ENCODE results near the gene NPAS3.

NPAS3 gene

GRCh38 chr14:33836203-33836899 lies 897.7 kb downstream of the NPAS3 start:
- Histone ChIP-seq H2AFZ (ENCODE audit: low read length) (no peak overlapping the region), H3K4me1 (ENCODE audit: insufficient read depth, low read length, poor library complexity, severe bottlenecking) (no peaks in the 10 kb centered on the region), H3K79me2 (ENCODE audit: insufficient read depth, low read length) (no peaks in the 10 kb centered on the region), H3K4me3 (ENCODE audit: low read length, poor library complexity, severe bottlenecking) (no peak overlapping the region), H3K9me2 (replicated peaks; ENCODE audit: low read depth, low read length) (no peaks in the 10 kb centered on the region), H3K9me3 (ENCODE audit: insufficient read depth, low read depth, low read length) (no peaks in the 10 kb centered on the region), H4K20me1 (ENCODE audit: insufficient read depth, low read length, poor library complexity, severe bottlenecking) (no peaks in the 10 kb centered on the region), H3K4me2 (ENCODE audit: low read depth, low read length, poor library complexity, severe bottlenecking) (no peak overlapping the region), H3K9ac (ENCODE audit: low read depth, low read length, poor library complexity, severe bottlenecking) (no peak overlapping the region), H3K27me3 (ENCODE audit: insufficient read depth, low read length, poor library complexity, severe bottlenecking) (no peaks in the 10 kb centered on the region), H3F3A (ENCODE audit: low read depth) (no peaks in the 10 kb centered on the region), H3K36me3 (ENCODE audit: insufficient read depth, low read length) (no peaks in the 10 kb centered on the region)
- TF ChIP-seq EZH2phosphoT487 (IDR thresholded peaks at IDR 0.05; ENCODE audit: borderline replicate concordance), result no peak
- TF ChIP-seq, protein P1, sequence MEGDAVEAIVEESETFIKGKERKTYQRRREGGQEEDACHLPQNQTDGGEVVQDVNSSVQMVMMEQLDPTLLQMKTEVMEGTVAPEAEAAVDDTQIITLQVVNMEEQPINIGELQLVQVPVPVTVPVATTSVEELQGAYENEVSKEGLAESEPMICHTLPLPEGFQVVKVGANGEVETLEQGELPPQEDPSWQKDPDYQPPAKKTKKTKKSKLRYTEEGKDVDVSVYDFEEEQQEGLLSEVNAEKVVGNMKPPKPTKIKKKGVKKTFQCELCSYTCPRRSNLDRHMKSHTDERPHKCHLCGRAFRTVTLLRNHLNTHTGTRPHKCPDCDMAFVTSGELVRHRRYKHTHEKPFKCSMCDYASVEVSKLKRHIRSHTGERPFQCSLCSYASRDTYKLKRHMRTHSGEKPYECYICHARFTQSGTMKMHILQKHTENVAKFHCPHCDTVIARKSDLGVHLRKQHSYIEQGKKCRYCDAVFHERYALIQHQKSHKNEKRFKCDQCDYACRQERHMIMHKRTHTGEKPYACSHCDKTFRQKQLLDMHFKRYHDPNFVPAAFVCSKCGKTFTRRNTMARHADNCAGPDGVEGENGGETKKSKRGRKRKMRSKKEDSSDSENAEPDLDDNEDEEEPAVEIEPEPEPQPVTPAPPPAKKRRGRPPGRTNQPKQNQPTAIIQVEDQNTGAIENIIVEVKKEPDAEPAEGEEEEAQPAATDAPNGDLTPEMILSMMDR (conservative IDR thresholded peaks at IDR 0.05; ENCODE audit: low read length), result no peak

DNA sequence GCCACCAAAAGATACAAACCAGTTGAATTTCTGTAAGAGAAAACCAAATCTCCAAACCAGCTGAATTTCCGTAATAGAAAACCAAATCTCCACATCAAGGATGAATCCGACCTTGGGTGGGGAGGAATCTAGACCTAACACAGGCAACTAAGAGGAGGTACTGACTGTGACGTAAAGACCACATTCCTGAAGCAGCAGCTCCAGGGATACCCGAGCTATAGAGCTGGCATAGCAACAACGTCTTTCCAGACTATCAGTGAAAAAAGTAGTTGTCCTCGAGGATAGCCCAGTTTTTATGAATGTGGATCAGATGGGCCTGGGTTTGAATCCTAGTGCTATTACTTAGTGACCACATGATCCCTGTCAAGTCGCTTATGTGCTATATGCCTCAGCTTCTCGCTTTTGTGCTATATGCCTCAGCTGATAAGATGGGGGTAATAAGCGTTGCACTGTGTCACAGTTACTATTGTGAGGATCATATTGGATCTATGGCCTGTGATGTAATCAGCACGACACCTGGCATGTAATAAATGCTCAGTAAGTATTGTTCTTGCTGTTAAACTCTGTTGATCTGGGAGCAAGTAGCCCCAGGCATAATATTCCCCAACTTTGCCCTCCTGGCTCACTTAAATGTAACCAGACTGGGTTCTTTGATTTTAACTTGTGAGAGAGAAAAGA lies 898.4 kb downstream of the NPAS3 start:
- no peaks in the 10 kb centered on the region for H3K27me3 ChIP-seq (ENCODE audit: insufficient read depth, low read length, poor library complexity, severe bottlenecking)
- H3K4me2 ChIP-seq (ENCODE audit: low read depth, low read length, poor library complexity, severe bottlenecking), result no peak overlapping the region
- TF ChIP-seq EZH2phosphoT487 (IDR thresholded peaks at IDR 0.05; ENCODE audit: borderline replicate concordance), result no peak
- TF ChIP-seq, protein P1 (conservative IDR thresholded peaks at IDR 0.05; ENCODE audit: low read length), result no peak
- no peaks in the 10 kb centered on the region for H3K9me2 ChIP-seq (replicated peaks; ENCODE audit: low read depth, low read length)
- H3K4me1 ChIP-seq (ENCODE audit: insufficient read depth, low read length, poor library complexity, severe bottlenecking), result no peaks in the 10 kb centered on the region
- no peak overlapping the region for H3K4me3 ChIP-seq (ENCODE audit: low read length, poor library complexity, severe bottlenecking)
- H3F3A ChIP-seq (ENCODE audit: low read depth), result no peaks in the 10 kb centered on the region
- H3K79me2 ChIP-seq (ENCODE audit: insufficient read depth, low read length), result no peaks in the 10 kb centered on the region
- H3K9me3 ChIP-seq (ENCODE audit: insufficient read depth, low read depth, low read length), result no peaks in the 10 kb centered on the region
- H2AFZ ChIP-seq (ENCODE audit: low read length), result no peak overlapping the region
- no peaks in the 10 kb centered on the region for H4K20me1 ChIP-seq (ENCODE audit: insufficient read depth, low read length, poor library complexity, severe bottlenecking)
- no peak overlapping the region for H3K9ac ChIP-seq (ENCODE audit: low read depth, low read length, poor library complexity, severe bottlenecking)
- H3K36me3 ChIP-seq (ENCODE audit: insufficient read depth, low read length), result no peaks in the 10 kb centered on the region

DNA sequence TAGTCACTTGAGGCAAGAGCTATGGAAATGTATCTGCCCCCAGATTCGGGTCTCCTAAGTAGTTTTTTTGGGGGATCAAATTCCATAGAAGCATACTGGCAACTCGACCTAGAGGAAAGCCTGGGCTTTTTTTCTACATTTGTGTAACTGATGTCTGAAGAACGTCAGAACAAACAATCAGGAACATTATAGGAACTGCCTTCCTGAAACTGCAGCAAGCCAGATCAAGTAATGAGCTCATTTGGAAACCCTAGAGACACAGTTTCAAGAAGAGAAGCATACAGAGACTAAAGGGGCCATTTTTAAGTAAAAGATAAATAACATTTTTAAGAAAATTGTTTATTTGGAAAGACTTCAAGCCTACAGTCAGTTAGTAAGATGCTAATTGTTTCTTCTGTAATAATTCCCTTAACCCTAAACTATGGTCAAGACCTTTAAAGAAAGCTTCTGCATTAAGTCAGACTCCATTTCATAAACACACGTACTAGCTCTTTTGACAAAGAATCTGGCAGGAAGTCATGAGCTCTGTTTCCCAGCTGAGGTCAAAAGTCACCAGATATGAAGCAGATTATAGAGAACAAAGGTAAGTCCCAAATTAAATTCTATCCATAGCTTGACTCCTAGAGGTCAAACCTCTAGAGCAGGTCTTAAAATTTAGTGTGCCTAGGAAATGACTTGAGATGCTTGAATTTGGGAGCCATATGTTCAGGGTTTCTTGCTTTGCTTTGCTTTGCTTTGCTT lies 899.4 kb downstream of the NPAS3 start:
- Histone ChIP-seq H3K9ac (ENCODE audit: low read depth, low read length, poor library complexity, severe bottlenecking) (no peak overlapping the region), H3K9me2 (replicated peaks; ENCODE audit: low read depth, low read length) (no peaks in the 10 kb centered on the region), H3K4me2 (ENCODE audit: low read depth, low read length, poor library complexity, severe bottlenecking) (no peak overlapping the region), H3K27me3 (ENCODE audit: insufficient read depth, low read length, poor library complexity, severe bottlenecking) (no peaks in the 10 kb centered on the region), H2AFZ (ENCODE audit: low read length) (no peak overlapping the region; the same call in 1 of the 2 replicates), H3K4me3 (ENCODE audit: low read length, poor library complexity, severe bottlenecking) (no peak overlapping the region), H3K9me3 (ENCODE audit: insufficient read depth, low read depth, low read length) (no peaks in the 10 kb centered on the region), H3K36me3 (ENCODE audit: insufficient read depth, low read length) (no peaks in the 10 kb centered on the region), H3F3A (ENCODE audit: low read depth) (no peaks in the 10 kb centered on the region), H3K79me2 (ENCODE audit: insufficient read depth, low read length) (no peaks in the 10 kb centered on the region), H4K20me1 (ENCODE audit: insufficient read depth, low read length, poor library complexity, severe bottlenecking) (no peaks in the 10 kb centered on the region), H3K4me1 (ENCODE audit: insufficient read depth, low read length, poor library complexity, severe bottlenecking) (no peaks in the 10 kb centered on the region)
- TF ChIP-seq EZH2phosphoT487 (IDR thresholded peaks at IDR 0.05; ENCODE audit: borderline replicate concordance), result no peak
- TF ChIP-seq, protein P1 (conservative IDR thresholded peaks at IDR 0.05; ENCODE audit: low read length), result no peak

Measured in Loucy (cell line).